ENCODE measurements around the gene SH2D4B. TPM values are rescaled to one million over a fixed set of nuclear protein-coding genes. Genes with fewer than 3 reads are reported as not detected.

Gene SH2D4B
- total and polyA plus RNA-seq, 2 donors (not counting 3 experiments of a cell fraction or from before 2014, with no cell fraction given): not detected

GRCh38 chr10:80489371-80490112, 48.2 kb upstream of the SH2D4B start:
- Histone ChIP-seq H3K4me2 (ENCODE audit: insufficient read depth, low read length) (no peak overlapping the region), H4K20me1 (replicated peaks; ENCODE audit: control insufficient read depth, extremely low read depth, insufficient read depth, low read length) (peaks cover 18% of the 10 kb centered on the region), H3K4me3 (replicated peaks in 1 of 3; ENCODE audit: insufficient read depth in 1 of 3, low read depth in 1 of 3, low read length in 3 of 3) (no peak overlapping the region), H3K9me3 (replicated peaks; ENCODE audit: control insufficient read depth, insufficient read depth, low read length) (no peaks in the 10 kb centered on the region), H2AFZ (ENCODE audit: low read depth, low read length) (no peak overlapping the region), H3K4me1 (ENCODE audit: control insufficient read depth, extremely low read depth, insufficient read depth, low read length) (peaks cover 55% of the 10 kb centered on the region), H3K27ac (ENCODE audit: insufficient read depth, low read depth, low read length) (no peak overlapping the region), H3K79me2 (ENCODE audit: control insufficient read depth, insufficient read depth, low read length) (peaks cover 99% of the 10 kb centered on the region), H3K9me1 (replicated peaks; ENCODE audit: control insufficient read depth, extremely low read depth, insufficient read depth, low read length) (no peaks in the 10 kb centered on the region), H3K9ac (replicated peaks; ENCODE audit: extremely low read depth, insufficient read depth, low read length) (no peak overlapping the region), H3K36me3 (ENCODE audit: control insufficient read depth in 2 of 2, extremely low read depth in 1 of 2, insufficient read depth in 2 of 2, low read length in 2 of 2) (peaks cover 32 to 35% of the 10 kb centered on the region in 2 experiments), H3K27me3 (ENCODE audit: control insufficient read depth in 2 of 2, insufficient read depth in 2 of 2, low read length in 2 of 2) (no peaks in the 10 kb centered on the region)
- no peak for FAIRE-seq
- TF ChIP-seq FOS (IDR thresholded peaks at IDR 0.05; ENCODE audit: borderline replicate concordance, insufficient read depth, low read length): no peak
- no peak for TF ChIP-seq CTCF (IDR thresholded peaks at IDR 0.05; ENCODE audit: extremely low read depth in 1 of 2, insufficient read depth in 1 of 2, low read depth in 1 of 2, low read length in 2 of 2)
- TF ChIP-seq, protein P1, sequence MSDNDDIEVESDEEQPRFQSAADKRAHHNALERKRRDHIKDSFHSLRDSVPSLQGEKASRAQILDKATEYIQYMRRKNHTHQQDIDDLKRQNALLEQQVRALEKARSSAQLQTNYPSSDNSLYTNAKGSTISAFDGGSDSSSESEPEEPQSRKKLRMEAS (IDR thresholded peaks at IDR 0.05; ENCODE audit: insufficient read depth, insufficient read length): no peak
- TF ChIP-seq POLR2AphosphoS5 (IDR thresholded peaks at IDR 0.05; ENCODE audit: insufficient read depth, low read depth, low read length): no peak
- no peak for TF ChIP-seq GATA2 (IDR thresholded peaks at IDR 0.05; ENCODE audit: insufficient read depth, insufficient read length, low read depth, low read length)
- TF ChIP-seq POLR2A (IDR thresholded peaks at IDR 0.05; ENCODE audit: low read depth, low read length): no peak
- TF ChIP-seq JUN (IDR thresholded peaks at IDR 0.05; ENCODE audit: borderline replicate concordance, insufficient read depth, insufficient read length, low read depth): no peak
- TF ChIP-seq EZH2 (IDR thresholded peaks at IDR 0.05; ENCODE audit: borderline replicate concordance, low read depth, low read length, severe bottlenecking): no peak
- TF ChIP-seq MYC (IDR thresholded peaks at IDR 0.05; ENCODE audit: low read depth, low read length): no peak
- DNase-seq (ENCODE audit: low read depth, low spot score): no peak
- intact Hi-C loops (cut with micrococcal nuclease) (no loop called here), dilution Hi-C loops (cut with MboI; ENCODE audit: extremely low pct_ligation_motif_present, low sequenced_read_pairs) (no loop called here)
- no TSS peak for BruUV-seq (replicated peaks)
- ChIA-PET POLR2A (no interaction called here), CTCF (interaction anchor here (0.8 to 1.4 kb wide), 2 partner anchors 16 to 45 kb away, joined by 4 to 5 read pairs; no protein-coding TSS in a partner anchor)

All from endothelial cell of umbilical vein (primary cell).